Measurements from ENCODE around the gene ATOH7.
"Not testable (repeated sequence)": the region's sequence is repeated elsewhere in the genome, so short reads cannot be mapped to it uniquely, and the experiment has no call there.

The ATOH7 gene

DNA sequence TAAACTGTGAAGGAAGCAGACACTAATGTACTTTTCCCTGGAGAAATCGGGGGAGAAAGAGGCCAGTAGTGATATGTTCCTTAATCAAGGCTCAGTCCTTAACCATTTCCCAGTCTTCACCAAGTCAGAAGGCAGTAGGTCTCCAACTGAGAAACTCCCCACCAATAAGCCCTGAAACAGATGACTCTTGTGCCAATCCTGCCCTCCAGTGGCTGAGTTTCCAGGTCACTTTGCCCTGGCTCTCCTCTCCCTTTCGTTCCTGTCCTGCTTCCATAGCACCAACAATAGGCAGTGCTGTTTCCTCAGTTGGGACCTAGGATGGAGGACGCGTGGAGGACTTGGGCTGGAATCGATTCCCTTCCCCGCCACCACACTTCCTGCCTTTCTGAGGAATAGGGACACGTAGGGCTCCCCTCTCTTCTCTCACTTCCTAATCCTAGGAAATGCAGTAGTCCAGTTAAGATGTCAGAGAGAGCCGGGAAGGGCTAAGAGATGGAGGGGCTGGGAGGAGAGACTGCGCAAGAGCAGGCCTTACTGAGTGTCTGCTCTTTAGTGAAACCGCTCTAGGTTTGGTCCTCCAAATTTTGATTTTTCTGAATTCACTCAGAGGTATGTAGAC lies 23.4 kb downstream of the ATOH7 start:
- TF ChIP-seq, protein P1, sequence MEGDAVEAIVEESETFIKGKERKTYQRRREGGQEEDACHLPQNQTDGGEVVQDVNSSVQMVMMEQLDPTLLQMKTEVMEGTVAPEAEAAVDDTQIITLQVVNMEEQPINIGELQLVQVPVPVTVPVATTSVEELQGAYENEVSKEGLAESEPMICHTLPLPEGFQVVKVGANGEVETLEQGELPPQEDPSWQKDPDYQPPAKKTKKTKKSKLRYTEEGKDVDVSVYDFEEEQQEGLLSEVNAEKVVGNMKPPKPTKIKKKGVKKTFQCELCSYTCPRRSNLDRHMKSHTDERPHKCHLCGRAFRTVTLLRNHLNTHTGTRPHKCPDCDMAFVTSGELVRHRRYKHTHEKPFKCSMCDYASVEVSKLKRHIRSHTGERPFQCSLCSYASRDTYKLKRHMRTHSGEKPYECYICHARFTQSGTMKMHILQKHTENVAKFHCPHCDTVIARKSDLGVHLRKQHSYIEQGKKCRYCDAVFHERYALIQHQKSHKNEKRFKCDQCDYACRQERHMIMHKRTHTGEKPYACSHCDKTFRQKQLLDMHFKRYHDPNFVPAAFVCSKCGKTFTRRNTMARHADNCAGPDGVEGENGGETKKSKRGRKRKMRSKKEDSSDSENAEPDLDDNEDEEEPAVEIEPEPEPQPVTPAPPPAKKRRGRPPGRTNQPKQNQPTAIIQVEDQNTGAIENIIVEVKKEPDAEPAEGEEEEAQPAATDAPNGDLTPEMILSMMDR (IDR thresholded peaks at IDR 0.05; ENCODE audit: low read length, missing control alignments) = peak; percentile 76
- DNase-seq (ENCODE audit: low read depth) = peak; percentile 79
- no peak overlapping the region for H3K4me3 ChIP-seq (replicated peaks; ENCODE audit: low read depth, low read length)

DNA sequence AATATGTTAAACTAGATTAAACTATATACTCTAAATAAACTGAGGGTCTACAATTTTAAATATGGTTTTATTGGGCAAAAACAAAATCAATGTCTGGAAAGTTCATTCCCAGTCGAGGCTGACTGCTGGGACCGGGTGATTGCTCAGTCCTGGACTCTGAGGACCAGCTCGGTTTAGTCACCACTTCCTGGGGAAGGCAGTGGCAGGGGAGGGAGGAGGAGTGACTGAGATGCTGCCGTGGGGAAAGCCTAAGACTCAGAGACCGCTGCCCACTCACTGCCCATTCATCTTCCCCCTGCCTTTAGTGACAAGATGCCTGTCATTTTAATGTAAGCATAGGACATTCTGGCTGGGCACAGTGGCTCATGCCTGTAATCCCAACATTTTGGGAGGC lies 29.0 kb downstream of the ATOH7 start:
- peak; percentile 51 for DNase-seq (ENCODE audit: low read depth)
- TF ChIP-seq, protein P1 (IDR thresholded peaks at IDR 0.05; ENCODE audit: low read length, missing control alignments) = no peak
- no peak overlapping the region for H3K4me3 ChIP-seq (replicated peaks; ENCODE audit: low read depth, low read length)

DNA sequence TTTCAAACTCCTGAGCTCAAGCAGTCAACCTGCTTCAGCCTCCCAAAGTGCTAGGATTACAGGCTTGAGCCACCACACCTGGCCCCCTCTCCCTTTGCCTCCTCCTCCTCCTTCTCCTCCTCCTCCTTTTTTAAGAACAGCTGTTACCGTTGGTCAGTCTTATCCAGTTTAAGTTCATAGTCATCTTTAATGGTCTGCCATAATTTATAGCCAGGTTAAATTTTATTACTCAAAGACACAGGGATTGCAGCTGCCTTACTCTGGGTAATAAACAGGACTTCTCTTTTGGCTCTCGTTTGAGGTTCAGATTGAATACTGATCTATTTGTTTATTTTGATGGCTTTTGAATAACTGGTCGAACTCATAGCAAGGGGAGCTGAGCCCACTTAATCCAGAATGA lies 35.2 kb downstream of the ATOH7 start:
- H3K4me3 ChIP-seq (replicated peaks; ENCODE audit: low read depth, low read length) = no peak overlapping the region

DNA sequence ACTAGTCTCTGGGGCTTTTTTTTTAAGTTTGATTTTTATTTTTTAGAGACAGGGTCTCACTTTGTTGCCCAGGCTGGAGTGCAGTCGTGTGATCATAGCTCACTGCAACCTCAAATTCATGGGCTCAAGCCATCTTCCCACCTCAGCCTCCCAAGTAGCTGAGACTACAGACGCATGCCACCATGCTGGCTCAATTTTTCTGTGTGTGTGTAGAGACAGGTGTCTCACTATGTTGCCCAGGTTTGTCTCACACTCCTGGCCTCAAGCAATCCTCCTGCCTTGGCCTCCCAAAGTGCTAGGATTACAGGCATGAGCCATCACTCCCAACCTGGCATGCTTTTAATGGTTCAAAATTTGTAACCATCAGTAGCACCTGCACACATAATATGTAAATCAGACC lies 36.1 kb downstream of the ATOH7 start:
- not testable (repeated sequence) for H3K4me3 ChIP-seq (replicated peaks; ENCODE audit: low read depth, low read length); DNase-seq (ENCODE audit: low read depth)

More for the DNA sequence above, 35.2 kb downstream of the ATOH7 start:
- DNase-seq (ENCODE audit: low read depth) = no peak
- TF ChIP-seq, protein P1 (IDR thresholded peaks at IDR 0.05; ENCODE audit: low read length, missing control alignments) = no peak

DNA sequence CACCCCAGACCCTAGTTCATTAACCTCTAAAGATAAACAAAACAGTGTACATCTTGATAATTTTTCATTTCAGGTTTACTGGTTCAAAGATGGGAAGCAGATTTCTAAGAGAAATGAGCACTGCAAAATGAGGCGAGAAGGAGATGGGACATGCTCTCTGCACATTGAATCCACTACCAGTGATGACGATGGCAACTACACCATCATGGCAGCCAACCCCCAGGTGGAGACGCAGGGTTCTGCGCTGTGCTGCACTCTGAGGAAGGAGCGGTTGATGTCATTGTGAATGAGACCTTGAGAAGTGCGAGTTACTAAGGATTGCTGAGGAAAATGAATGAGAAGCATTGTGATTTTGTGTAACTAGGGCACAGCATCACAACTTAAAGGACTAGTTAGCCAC lies 37.6 kb downstream of the ATOH7 start:
- no peak overlapping the region for H3K4me3 ChIP-seq (replicated peaks; ENCODE audit: low read depth, low read length)
- TF ChIP-seq, protein P1 (IDR thresholded peaks at IDR 0.05; ENCODE audit: low read length, missing control alignments) = no peak
- DNase-seq (ENCODE audit: low read depth) = no peak

DNA sequence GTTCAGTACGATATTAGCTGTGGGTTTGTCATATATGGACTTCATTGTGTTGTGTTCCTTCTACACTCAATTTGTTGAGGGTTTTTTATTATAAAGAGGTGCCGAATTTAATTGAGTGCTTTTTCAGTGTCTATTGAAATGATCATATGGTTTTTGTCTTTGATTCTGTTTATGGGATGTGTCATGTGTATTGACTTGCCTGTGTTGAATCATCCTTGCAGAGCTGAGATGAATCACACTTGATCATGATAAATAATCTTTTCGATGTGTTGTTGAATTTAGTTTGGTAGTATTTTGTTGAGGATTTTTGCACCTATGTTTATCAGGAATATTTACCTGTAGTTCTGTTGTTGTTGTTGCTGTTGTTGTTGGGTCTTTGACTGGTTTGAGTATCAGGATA lies 39.8 kb downstream of the ATOH7 start:
- TF ChIP-seq, protein P1 (IDR thresholded peaks at IDR 0.05; ENCODE audit: low read length, missing control alignments) = no peak
- no peak for DNase-seq (ENCODE audit: low read depth)
- no peak overlapping the region for H3K4me3 ChIP-seq (replicated peaks; ENCODE audit: low read depth, low read length)

DNA sequence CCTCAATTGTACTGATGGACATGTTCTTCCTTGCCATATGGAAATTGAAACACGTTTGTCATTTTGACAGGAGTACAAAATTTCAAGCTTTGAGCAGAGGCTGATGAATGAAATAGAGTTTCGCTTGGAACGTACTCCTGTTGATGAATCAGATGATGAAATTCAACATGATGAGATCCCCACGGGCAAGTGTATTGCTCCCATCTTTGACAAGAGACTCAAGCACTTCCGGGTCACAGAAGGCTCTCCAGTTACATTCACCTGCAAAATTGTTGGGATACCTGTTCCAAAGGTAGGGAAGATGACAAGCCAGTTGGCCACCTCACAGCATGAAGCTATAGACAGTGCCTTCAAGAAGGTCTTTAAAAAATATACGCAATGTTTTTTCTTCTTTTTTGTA lies 43.1 kb downstream of the ATOH7 start:
- TF ChIP-seq, protein P1 (IDR thresholded peaks at IDR 0.05; ENCODE audit: low read length, missing control alignments) = no peak
- no peak for DNase-seq (ENCODE audit: low read depth)
- no peak overlapping the region for H3K4me3 ChIP-seq (replicated peaks; ENCODE audit: low read depth, low read length)
